ENCODE measurements around the gene WASF2.

- TF ChIP-seq POLR2A (IDR thresholded peaks at IDR 0.05), result peak in 1 of 2 donors; percentile 24
- TF ChIP-seq CTCF (IDR thresholded peaks at IDR 0.05), result no peak
- TF ChIP-seq POLR2AphosphoS5 (IDR thresholded peaks at IDR 0.05), result peak; percentile 66
- no peak for TF ChIP-seq EP300 (IDR thresholded peaks at IDR 0.05)
Measured at GRCh38 chr1:27436204-27437159, 53.5 kb downstream of the WASF2 start.
